ENCODE data around the gene OR8G5.
"Not testable (repeated sequence)": the region's sequence is repeated elsewhere in the genome, so short reads cannot be mapped to it uniquely, and the experiment has no call there.

The OR8G5 gene

DNA sequence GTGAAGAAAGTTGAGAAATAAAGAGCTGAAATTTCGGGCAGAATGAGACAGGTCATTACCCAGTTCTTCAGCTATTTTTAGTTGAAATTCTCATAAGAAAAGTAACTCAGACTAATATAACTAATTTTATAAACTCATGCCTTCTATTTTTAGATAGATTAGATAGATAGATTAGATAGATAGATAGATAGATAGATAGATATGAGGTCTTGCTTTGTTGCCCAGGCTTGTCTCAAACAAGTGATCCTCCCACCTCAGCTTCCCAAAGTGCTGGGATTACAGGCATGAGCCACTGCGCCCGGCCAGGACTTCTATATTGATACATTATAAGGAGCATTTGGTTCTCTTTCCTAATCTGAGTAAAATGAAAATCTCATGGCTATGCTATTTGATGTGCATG is 42.1 kb upstream of the OR8G5 start:
- no peaks in the 10 kb centered on the region for H3K9me3 ChIP-seq
- H3K27me3 ChIP-seq: no peaks in the 10 kb centered on the region
- H3K27ac ChIP-seq: no peak overlapping the region
- TF ChIP-seq, protein P1, sequence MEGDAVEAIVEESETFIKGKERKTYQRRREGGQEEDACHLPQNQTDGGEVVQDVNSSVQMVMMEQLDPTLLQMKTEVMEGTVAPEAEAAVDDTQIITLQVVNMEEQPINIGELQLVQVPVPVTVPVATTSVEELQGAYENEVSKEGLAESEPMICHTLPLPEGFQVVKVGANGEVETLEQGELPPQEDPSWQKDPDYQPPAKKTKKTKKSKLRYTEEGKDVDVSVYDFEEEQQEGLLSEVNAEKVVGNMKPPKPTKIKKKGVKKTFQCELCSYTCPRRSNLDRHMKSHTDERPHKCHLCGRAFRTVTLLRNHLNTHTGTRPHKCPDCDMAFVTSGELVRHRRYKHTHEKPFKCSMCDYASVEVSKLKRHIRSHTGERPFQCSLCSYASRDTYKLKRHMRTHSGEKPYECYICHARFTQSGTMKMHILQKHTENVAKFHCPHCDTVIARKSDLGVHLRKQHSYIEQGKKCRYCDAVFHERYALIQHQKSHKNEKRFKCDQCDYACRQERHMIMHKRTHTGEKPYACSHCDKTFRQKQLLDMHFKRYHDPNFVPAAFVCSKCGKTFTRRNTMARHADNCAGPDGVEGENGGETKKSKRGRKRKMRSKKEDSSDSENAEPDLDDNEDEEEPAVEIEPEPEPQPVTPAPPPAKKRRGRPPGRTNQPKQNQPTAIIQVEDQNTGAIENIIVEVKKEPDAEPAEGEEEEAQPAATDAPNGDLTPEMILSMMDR (IDR thresholded peaks at IDR 0.05): no peak
- no peak overlapping the region for H3K4me3 ChIP-seq (ENCODE audit: low read depth in 1 of 2, low read length in 1 of 2)
- H3K4me1 ChIP-seq (ENCODE audit: control insufficient read depth in 1 of 2, insufficient read depth in 1 of 2, low read depth in 1 of 2, low read length in 1 of 2): no peaks in the 10 kb centered on the region
- no peaks in the 10 kb centered on the region for H3K36me3 ChIP-seq

DNA sequence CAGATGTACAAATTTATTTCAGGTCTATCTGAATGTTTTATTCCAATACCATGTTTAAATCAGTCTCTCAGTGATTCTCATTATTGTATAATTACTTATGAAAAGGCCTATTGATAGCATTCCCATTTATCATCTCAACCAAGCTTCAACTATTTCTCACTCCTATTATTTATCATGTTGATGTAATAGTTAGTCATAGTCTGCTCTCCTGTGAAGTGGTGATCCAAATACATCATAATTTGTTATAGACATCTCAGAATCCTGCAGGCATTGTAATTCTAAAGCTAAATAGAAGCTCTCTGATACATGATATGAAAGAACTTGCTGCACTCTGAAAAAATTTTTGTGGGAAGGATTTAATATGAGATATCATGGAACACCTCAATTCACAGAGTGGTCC is 37.0 kb upstream of the OR8G5 start:
- no peaks in the 10 kb centered on the region for H3K9me3 ChIP-seq
- no peaks in the 10 kb centered on the region for H3K27me3 ChIP-seq
- H3K27ac ChIP-seq: no peak overlapping the region
- no peaks in the 10 kb centered on the region for H3K36me3 ChIP-seq
- H3K4me1 ChIP-seq (ENCODE audit: control insufficient read depth in 1 of 2, insufficient read depth in 1 of 2, low read depth in 1 of 2, low read length in 1 of 2): no peaks in the 10 kb centered on the region
- no peak overlapping the region for H3K4me3 ChIP-seq (ENCODE audit: low read depth in 1 of 2, low read length in 1 of 2)
- TF ChIP-seq, protein P1 (IDR thresholded peaks at IDR 0.05): no peak

DNA sequence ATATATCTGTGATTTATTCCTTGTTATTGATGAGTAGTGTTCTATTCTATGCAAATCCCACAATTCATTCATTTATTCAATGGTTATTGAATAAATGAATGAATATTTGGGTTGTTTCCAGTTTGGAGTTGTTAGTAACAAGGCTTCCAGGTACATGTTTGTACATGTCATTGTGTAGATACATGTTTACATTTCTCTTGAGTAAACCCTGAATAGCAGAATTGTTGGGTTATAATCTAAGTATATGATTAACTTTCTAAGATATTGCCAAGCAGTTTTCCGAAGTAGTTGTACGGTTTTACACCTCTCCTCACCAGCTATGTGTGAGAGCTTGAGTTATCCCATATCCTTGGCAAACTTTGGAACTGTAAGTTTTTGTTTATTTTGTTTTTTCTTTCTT is 33.8 kb upstream of the OR8G5 start:
- TF ChIP-seq, protein P1 (IDR thresholded peaks at IDR 0.05): no peak
- H3K27me3 ChIP-seq: no peaks in the 10 kb centered on the region
- H3K4me1 ChIP-seq (ENCODE audit: control insufficient read depth in 1 of 2, insufficient read depth in 1 of 2, low read depth in 1 of 2, low read length in 1 of 2): peaks cover 0 to 9% of the 10 kb centered on the region in 2 experiments
- H3K4me3 ChIP-seq (ENCODE audit: low read depth in 1 of 2, low read length in 1 of 2): no peak overlapping the region
- H3K27ac ChIP-seq: no peak overlapping the region
- no peaks in the 10 kb centered on the region for H3K36me3 ChIP-seq
- no peaks in the 10 kb centered on the region for H3K9me3 ChIP-seq

DNA sequence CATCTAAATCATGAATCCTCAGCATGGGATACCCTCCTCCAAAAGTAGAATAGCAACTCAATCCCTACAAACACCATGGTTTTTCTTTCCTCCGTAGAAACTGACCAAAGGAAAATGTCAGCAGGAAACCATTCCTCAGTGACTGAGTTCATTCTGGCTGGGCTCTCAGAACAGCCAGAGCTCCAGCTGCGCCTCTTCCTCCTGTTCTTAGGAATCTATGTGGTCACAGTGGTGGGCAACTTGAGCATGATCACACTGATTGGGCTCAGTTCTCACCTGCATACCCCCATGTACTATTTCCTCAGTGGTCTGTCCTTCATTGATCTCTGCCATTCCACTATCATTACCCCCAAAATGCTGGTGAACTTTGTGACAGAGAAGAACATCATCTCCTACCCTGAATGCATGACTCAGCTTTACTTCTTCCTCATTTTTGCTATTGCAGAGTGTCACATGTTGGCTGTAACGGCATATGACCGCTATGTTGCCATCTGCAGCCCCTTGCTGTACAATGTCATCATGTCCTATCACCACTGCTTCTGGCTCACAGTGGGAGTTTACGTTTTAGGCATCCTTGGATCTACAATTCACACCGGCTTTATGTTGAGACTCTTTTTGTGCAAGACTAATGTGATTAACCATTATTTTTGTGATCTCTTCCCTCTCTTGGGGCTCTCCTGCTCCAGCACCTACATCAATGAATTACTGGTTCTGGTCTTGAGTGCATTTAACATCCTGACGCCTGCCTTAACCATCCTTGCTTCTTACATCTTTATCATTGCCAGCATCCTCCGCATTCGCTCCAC is 31.4 kb upstream of the OR8G5 start:
- not testable (repeated sequence) for H3K27me3 ChIP-seq; H3K4me1 ChIP-seq (ENCODE audit: control insufficient read depth in 1 of 2, insufficient read depth in 1 of 2, low read depth in 1 of 2, low read length in 1 of 2); H3K9me3 ChIP-seq; H3K4me3 ChIP-seq (ENCODE audit: low read depth in 1 of 2, low read length in 1 of 2); H3K36me3 ChIP-seq
- H3K27ac ChIP-seq: peak overlapping the region; percentile 64

DNA sequence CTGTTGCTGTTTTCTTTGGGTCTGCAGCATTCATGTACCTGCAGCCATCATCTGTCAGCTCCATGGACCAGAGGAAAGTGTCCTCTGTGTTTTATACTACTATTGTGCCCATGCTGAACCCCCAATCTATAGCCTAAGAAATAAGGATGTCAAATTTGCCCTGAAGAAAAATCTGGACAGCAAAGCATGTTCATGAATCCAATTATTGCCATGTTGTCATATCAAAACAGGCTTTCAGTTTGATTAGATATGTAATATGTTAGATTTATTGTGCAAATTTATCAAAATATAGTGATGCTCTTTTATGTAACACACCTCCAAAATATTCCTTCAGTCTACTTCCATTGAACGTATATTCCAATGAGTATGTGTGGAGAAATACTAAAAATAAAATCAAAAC is 30.7 kb upstream of the OR8G5 start:
- H3K27me3 ChIP-seq: no peaks in the 10 kb centered on the region
- no peaks in the 10 kb centered on the region for H3K9me3 ChIP-seq
- H3K4me1 ChIP-seq (ENCODE audit: control insufficient read depth in 1 of 2, insufficient read depth in 1 of 2, low read depth in 1 of 2, low read length in 1 of 2): peaks cover 0 to 9% of the 10 kb centered on the region in 2 experiments
- H3K4me3 ChIP-seq (ENCODE audit: low read depth in 1 of 2, low read length in 1 of 2): no peak overlapping the region
- TF ChIP-seq, protein P1 (IDR thresholded peaks at IDR 0.05): no peak
- H3K36me3 ChIP-seq: no peaks in the 10 kb centered on the region
- H3K27ac ChIP-seq: no peak overlapping the region

DNA sequence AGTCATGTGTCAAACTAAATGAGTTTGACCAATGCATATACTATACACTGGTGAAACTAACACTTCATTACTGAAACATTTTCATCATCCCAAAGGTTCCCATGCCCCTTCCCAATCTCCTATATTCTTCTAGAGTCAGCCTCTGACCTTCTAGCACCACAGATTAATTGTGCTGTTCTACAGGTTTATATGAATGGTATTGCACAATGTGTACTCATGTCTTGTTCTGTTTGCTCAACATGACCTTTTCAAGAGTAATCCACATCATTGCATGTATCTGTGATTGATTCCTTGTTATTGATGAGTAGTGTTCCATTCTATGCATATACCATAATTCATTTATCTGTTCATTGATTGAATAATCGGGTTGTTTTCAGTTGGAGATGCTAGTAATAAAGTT is 22.8 kb upstream of the OR8G5 start:
- H3K4me3 ChIP-seq (ENCODE audit: low read depth in 1 of 2, low read length in 1 of 2): no peak overlapping the region
- no peaks in the 10 kb centered on the region for H3K4me1 ChIP-seq (ENCODE audit: control insufficient read depth in 1 of 2, insufficient read depth in 1 of 2, low read depth in 1 of 2, low read length in 1 of 2)
- H3K27me3 ChIP-seq: no peaks in the 10 kb centered on the region
- no peaks in the 10 kb centered on the region for H3K9me3 ChIP-seq
- H3K27ac ChIP-seq: no peak overlapping the region
- TF ChIP-seq, protein P1 (IDR thresholded peaks at IDR 0.05): no peak
- no peaks in the 10 kb centered on the region for H3K36me3 ChIP-seq

All from neutrophil (primary cell).